Choroid plexus epithelial cell (primary cell): Measurements from ENCODE around the gene TMOD2.

Experiments
- DNase-seq: peaks from one replicate; pipeline ENCODE4 v3.0.0-alpha.2; 2010; ENCODE audit warnings: low read depth
- H3K4me3 ChIP-seq: 2 replicates; pipeline ENCODE4 v1.5.1; 2011; ENCODE audit warnings: low read depth, mild to moderate bottlenecking, control low read depth, low read length, moderate library complexity
- CTCF ChIP-seq: conservative IDR thresholded peaks from 2 replicates; pipeline ENCODE4 v1.5.1; 2011; ENCODE audit warnings: low read depth, mild to moderate bottlenecking, control low read depth, inconsistent platforms, low read length, moderate library complexity

Gene TMOD2

DNA sequence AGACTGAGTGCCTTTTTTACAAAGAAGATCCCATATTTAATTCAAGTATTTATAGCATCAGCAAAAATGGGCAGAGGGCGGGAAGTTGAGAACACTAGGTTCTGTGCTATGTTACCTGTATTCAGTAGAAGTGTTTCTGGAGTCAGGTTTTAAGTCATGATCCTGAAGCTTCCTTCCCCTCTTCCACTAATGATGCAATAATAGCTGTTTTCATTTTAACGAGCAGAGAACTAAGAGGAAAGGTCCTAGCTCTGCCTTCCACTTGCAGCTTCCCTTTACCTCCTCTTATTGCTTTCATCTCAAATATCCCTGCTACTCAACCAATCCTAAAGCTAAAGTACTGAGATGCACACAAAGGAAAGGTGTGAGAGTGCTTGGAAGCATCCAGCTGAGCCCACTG lies 61.2 kb downstream of the TMOD2 start:
- no peak overlapping the region for H3K4me3 ChIP-seq
- TF ChIP-seq CTCF: no peak
- DNase-seq: no peak

DNA sequence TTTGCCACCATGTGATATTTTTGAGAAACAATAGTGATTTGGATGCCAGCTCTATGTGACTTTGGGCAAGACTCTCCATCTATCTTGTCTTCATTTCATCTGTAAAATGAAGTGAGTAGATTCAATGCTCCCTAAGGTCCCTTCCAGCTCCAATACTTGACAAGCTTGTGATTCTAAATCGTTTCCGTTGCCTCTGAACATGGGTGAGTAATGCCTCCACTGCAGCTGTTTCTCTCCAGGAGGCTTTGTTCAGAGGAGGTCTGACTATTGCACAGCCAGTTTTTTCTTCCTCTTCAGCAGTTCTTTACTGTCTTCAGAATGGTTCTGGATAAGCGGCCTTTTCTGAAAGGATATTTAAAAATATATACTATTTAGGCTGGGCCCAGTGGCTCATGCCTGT lies 63.2 kb downstream of the TMOD2 start:
- TF ChIP-seq CTCF: no peak

DNA sequence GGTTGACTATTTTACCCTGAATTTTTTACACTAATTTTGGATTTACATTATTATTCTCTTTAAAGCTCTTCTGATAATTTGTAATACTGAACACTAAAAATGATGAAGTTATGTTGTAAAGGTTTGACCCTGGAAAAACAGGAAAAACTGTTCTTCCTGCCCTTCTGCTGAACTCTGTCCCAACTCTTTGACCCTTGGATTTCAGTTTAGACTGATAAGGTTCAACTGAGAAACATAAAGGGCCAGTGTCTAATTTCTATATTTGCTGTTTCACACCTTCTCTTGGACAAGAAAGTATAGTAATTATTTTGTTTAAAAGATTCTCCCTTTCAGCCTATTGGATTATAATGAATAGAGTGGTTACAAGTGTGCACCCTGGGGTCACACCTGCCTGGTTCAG lies 65.2 kb downstream of the TMOD2 start:
- H3K4me3 ChIP-seq: no peak overlapping the region
- DNase-seq: no peak
- TF ChIP-seq CTCF: no peak

More for the DNA sequence above, 63.2 kb downstream of the TMOD2 start:
- DNase-seq: peak; percentile 86
- no peak overlapping the region for H3K4me3 ChIP-seq

- DNase-seq: no peak
- TF ChIP-seq CTCF: no peak
- no peak overlapping the region for H3K4me3 ChIP-seq
Measured at GRCh38 chr15:51818150-51818549, 66.8 kb downstream of the TMOD2 start.

DNA sequence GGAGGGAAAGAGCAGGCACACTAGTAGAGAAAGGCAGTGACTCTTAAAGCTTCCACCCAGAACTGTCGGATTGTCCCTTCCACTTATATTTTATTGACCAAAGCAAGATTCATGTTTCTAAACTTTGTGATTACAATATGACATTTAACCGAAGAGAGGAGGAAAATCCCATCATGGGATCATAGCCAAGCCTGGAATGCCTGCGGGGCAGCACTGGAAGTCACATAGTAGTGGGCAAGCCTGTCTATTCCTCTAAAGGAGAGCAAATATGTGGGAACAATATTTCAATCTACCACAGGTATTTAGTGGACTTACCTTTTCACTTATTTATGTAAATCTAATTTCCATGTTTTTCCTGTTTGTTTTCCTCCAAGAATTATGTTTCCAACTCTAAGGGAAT lies 74.3 kb downstream of the TMOD2 start:
- TF ChIP-seq CTCF: no peak
- DNase-seq: no peak
- H3K4me3 ChIP-seq: no peak overlapping the region

- DNase-seq: no peak
- no peak overlapping the region for H3K4me3 ChIP-seq
Measured at GRCh38 chr15:51828621-51829375, 77.4 kb downstream of the TMOD2 start.

More at GRCh38 chr15:51828621-51829375, 77.4 kb downstream of the TMOD2 start:
- no peak for TF ChIP-seq CTCF
